Panc1 (cell line): ENCODE measurements around the gene KTN1.

ENCODE experiments used
- CTCF ChIP-seq: fragments of 450-650 bp; IDR thresholded peaks from 2 replicates; pipeline ENCODE4 v1.5.1; 2017; ENCODE audit warnings: mild to moderate bottlenecking
- POLR2AphosphoS5 ChIP-seq: IDR thresholded peaks from 2 replicates; pipeline ENCODE4 v1.6.1; 2012; ENCODE audit warnings: mild to moderate bottlenecking, low read depth, low read length, moderate library complexity

DNA sequence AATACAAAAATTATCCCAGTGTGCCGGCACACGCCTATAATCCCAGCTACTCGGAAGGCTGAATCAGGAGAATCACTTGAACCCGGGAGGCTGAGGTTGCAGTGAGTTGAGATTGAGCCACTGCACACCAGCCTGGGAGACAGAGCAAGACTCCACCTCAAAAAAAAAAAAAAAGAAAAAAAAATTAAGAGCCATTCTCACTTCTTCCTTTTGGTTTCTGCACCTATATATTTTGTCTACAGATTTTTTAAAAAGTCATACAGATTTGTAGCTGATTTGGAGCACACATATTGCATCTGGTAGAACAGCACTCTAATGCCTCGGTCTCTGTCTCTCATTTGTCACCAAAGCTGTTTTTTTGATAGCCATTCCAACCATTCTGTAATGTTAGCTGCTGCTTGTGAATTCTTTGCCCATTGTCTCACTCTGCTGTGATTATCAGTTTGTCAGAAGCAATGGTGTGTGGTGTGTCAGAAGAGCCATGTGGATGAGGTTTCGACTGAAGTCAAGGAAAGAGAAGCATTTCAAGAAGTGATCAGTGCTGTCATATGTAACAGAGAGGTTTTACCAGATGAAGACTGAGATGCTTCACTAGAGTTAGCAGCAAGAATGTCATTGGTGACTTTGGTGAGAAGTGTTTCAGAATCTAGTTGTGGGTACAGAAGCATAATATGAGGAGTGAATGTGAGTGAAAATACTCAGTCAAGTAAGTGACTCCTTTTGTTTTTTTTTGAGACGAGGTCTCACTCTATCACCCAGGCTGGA is 8.7 kb upstream of the KTN1 start:
- TF ChIP-seq CTCF (no peak), POLR2AphosphoS5 (no peak)
